Naive thymus-derived CD4-positive, alpha-beta T cell (primary cell): Measurements from ENCODE around the gene C6orf62. TPM values are rescaled to one million over a fixed set of nuclear protein-coding genes. Genes with fewer than 3 reads are reported as not detected.
"Not testable (repeated sequence)": the region's sequence is repeated elsewhere in the genome, so short reads cannot be mapped to it uniquely, and the experiment has no call there.

ENCODE experiments used
- ATAC-seq: fragments of 150-1000 bp; cut with Tn5 transposase; 2 replicates; pipeline ENCODE4 v1.10.0; 2021; ENCODE audit warnings: mild to moderate bottlenecking, moderate library complexity
- CTCF ChIA-PET: fragments of 350-600 bp; sonication (Branson Sonifier 250); formaldehyde crosslinking; loops from one replicate; lab custom pipeline; 2021; ENCODE audit warnings: antibody characterized with exemption; lab: Charles Lee
- POLR2A ChIA-PET: fragments of 350-600 bp; sonication (Branson Sonifier 250); formaldehyde crosslinking; loops from one replicate; lab custom pipeline; 2021; ENCODE audit warnings: antibody characterized with exemption, inconsistent platforms; lab: Charles Lee
- DNase-seq, 9 donors: peaks; one replicate each; pipeline versions ENCODE4 v3.0.0 to v3.0.0-alpha.2; 2020 to 2022; ENCODE audit warnings: mixed read lengths in 1 of 9
- H3K27ac ChIP-seq: one replicate; pipeline ENCODE4 v1.7.0; 2013; ENCODE audit warnings: mild to moderate bottlenecking, low read depth, low read length, moderate library complexity
- H3K27me3 ChIP-seq, 2 donors: one replicate each; pipeline ENCODE4 v1.7.0; 2013; ENCODE audit warnings: low read length in 2 of 2, mild to moderate bottlenecking in 2 of 2, moderate library complexity in 2 of 2; ENCODE audit not compliant: control insufficient read depth in 2 of 2, insufficient read depth in 2 of 2
- H3K36me3 ChIP-seq, 3 experiments: 1 replicate in 2 of 3; 2 replicates in 1 of 3; pipeline ENCODE4 v1.7.0; 2013; ENCODE audit warnings: low read length in 3 of 3, mild to moderate bottlenecking in 3 of 3, moderate library complexity in 1 of 3; ENCODE audit not compliant: insufficient read depth in 3 of 3, control insufficient read depth in 2 of 3
- H3K4me1 ChIP-seq, 2 donors: one replicate each; pipeline ENCODE4 v1.7.0; 2013; ENCODE audit warnings: low read length in 2 of 2, mild to moderate bottlenecking in 2 of 2, moderate library complexity in 1 of 2; ENCODE audit not compliant: control insufficient read depth in 2 of 2, insufficient read depth in 2 of 2
- H3K4me3 ChIP-seq: 2 replicates; pipeline ENCODE4 v1.7.0; 2013; ENCODE audit warnings: mild to moderate bottlenecking, low read length
- H3K9me3 ChIP-seq, 3 experiments: 1 replicate in 2 of 3; 2 replicates in 1 of 3; pipeline ENCODE4 v1.7.0; 2013; ENCODE audit warnings: low read length in 3 of 3; ENCODE audit not compliant: control insufficient read depth in 2 of 3
- H3K27ac Mint-ChIP-seq, 9 donors: one replicate each; pipeline ENCODE4 v1.8.0; 2020 to 2022; ENCODE audit warnings: mixed read lengths in 9 of 9, mild to moderate bottlenecking in 8 of 9, moderate library complexity in 5 of 9, inconsistent platforms in 2 of 9
- H3K27me3 Mint-ChIP-seq, 5 donors: one replicate each; pipeline ENCODE4 v1.8.0; 2021 to 2022; ENCODE audit warnings: mixed read lengths in 5 of 5, mild to moderate bottlenecking in 1 of 5
- H3K36me3 Mint-ChIP-seq, 5 donors: one replicate each; pipeline ENCODE4 v1.8.0; 2020 to 2022; ENCODE audit warnings: mixed read lengths in 5 of 5, mild to moderate bottlenecking in 3 of 5, inconsistent platforms in 1 of 5
- H3K4me1 Mint-ChIP-seq, 7 donors: one replicate each; pipeline ENCODE4 v1.8.0; 2020 to 2022; ENCODE audit warnings: mixed read lengths in 7 of 7, mild to moderate bottlenecking in 3 of 7, inconsistent platforms in 1 of 7
- H3K4me3 Mint-ChIP-seq, 10 donors: one replicate each; pipeline ENCODE4 v1.8.0; 2020 to 2022; ENCODE audit warnings: mild to moderate bottlenecking in 10 of 10, mixed read lengths in 10 of 10, moderate library complexity in 6 of 10, inconsistent platforms in 2 of 10
- H3K9me3 Mint-ChIP-seq, 11 donors: one replicate each; pipeline ENCODE4 v1.8.0; 2020 to 2022; ENCODE audit warnings: mixed read lengths in 11 of 11, mild to moderate bottlenecking in 4 of 11, inconsistent platforms in 1 of 11, moderate library complexity in 1 of 11
- intact Hi-C, 2 donors: fragments of 100-400 bp; cut with micrococcal nuclease; formaldehyde crosslinking; loops; one replicate each; pipeline ENCODE4 v1.15.1; 2023
- polyA plus RNA-seq, 2 donors: library from polyadenylated mRNA; unstranded; fragments of 300-500 nt; fragmentation: Illumina TruSeq; gene quantifications; one replicate each; pipeline ENCODE4 v1.2.3, GENCODE V29; 2021
- total RNA-seq, 6 experiments: library from RNA in 5 of 6; stranded (reverse) in 5 of 6; gene quantifications; 1 replicate in 5 of 6; 2 replicates in 1 of 6; pipeline ENCODE4 v1.2.3 and lab custom pipeline; 2021 to 2026

Gene C6orf62
- total and polyA plus RNA-seq, 7 experiments from 2014 or later: 102 to 162 (median 130) TPM

DNA sequence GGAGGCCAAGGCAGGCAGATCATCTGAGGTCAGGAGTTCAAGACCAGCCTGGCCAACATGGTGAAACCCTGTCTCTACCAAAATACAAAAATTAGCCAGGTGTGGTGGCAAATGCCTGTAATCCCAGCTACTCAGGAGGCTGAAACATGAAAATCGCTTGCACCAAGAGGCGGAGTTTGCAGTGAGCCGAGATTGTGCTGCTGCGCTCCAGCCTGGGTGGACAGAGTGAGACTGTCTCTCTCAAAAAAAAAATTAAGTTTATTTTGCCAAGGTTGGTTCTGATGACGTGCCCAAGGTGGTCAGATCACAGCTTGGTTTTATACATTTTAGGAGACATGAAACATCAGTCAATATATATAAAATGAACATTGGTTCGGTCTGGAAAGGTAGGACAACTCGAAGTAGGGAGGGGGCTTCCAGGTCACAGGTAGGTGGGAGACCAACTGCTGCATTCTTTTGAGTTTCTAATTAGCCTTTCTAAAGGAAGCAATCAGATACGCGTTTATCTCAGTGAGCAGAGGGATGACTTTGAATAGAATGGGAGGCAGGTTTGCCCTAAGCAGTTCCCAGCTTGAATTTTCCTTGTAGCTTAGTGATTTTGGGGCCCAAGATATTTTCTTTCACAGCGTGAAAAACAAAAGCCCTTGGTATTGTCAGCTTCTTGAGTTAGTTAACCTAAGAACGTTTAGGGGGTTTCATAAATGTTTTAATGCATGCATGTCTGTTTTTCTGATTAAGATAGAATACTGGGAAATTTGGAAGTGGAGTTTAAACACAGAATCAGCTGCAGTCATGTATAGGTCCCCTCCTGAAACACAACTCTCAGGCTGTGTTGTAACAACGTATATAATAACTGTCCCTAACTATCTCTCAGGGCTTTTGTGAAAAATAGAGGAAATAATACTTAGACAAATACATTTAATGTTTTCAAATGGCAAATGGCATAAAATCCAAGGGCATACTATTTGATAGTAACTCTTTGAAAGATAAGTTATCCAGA, 35.4 kb downstream of the C6orf62 start:
- H3K4me1 Mint-ChIP-seq: peaks cover 0 to 6% (median 0%) of the 10 kb centered on the region in 7 donors
- no peak overlapping the region for H3K27ac Mint-ChIP-seq
- DNase-seq (no peak), ATAC-seq (no peak)
- no peak overlapping the region for H3K4me3 Mint-ChIP-seq
- no peak overlapping the region for H3K4me3 ChIP-seq
- POLR2A ChIA-PET: no interaction called here
- H3K4me1 ChIP-seq: no peaks in the 10 kb centered on the region
- peaks cover 0 to 6% (median 0%) of the 10 kb centered on the region in 3 experiments for H3K36me3 ChIP-seq
- no peaks in the 10 kb centered on the region for H3K9me3 ChIP-seq
- H3K27me3 Mint-ChIP-seq: no peaks in the 10 kb centered on the region
- H3K9me3 Mint-ChIP-seq: peaks cover 0 to 1% (median 0%) of the 10 kb centered on the region in 11 donors
- H3K27ac ChIP-seq: no peak overlapping the region
- H3K27me3 ChIP-seq: no peaks in the 10 kb centered on the region
- H3K36me3 Mint-ChIP-seq: peaks cover 4 to 31% (median 6%) of the 10 kb centered on the region in 5 donors
- CTCF ChIA-PET: interaction anchor here (0.6 to 1.1 kb wide), 2 partner anchors 99 to 350 kb away, joined by 3 to 4 read pairs; no protein-coding TSS in a partner anchor
- intact Hi-C loops: no loop called here

DNA sequence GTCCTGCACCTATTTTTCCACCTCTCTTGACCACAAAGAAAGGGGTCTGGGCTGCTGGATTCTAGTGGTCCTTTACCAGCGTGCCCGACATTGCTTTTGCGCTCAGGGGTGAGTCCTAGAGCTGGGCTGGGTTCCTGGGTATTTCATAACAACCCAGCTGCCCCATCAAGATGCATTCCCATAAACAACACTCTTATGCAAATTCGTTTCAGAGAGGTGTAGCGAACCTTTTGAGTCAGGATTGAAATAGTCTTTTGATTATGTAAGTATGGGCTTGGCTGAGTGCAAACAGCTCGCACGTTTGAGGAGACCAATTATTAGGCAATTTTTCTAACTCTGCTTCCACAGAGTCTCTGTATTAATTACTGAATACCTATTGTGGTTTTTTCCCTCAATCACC, 38.4 kb downstream of the C6orf62 start:
- no peak overlapping the region for H3K27ac ChIP-seq
- no peaks in the 10 kb centered on the region for H3K4me1 ChIP-seq
- Mint-ChIP-seq H3K4me1 (peaks cover 0 to 5% (median 0%) of the 10 kb centered on the region in 7 donors), H3K27ac (no peak overlapping the region), H3K36me3 (peaks cover 0 to 21% (median 0%) of the 10 kb centered on the region in 5 donors), H3K9me3 (peaks cover 0 to 5% (median 0%) of the 10 kb centered on the region in 11 donors), H3K4me3 (no peak overlapping the region), H3K27me3 (no peaks in the 10 kb centered on the region)
- no peaks in the 10 kb centered on the region for H3K36me3 ChIP-seq
- H3K27me3 ChIP-seq: no peaks in the 10 kb centered on the region
- ChIA-PET POLR2A (no interaction called here), CTCF (no interaction called here)
- no peak for DNase-seq
- ATAC-seq: no peak
- H3K4me3 ChIP-seq: no peak overlapping the region
- intact Hi-C loops: no loop called here
- H3K9me3 ChIP-seq: no peaks in the 10 kb centered on the region

GRCh38 chr6:24678792-24679352, 40.1 kb downstream of the C6orf62 start:
- H3K27ac ChIP-seq, H3K4me3 Mint-ChIP-seq, DNase-seq, H3K4me1 Mint-ChIP-seq, H3K9me3 Mint-ChIP-seq, H3K27ac Mint-ChIP-seq, H3K4me1 ChIP-seq, H3K36me3 ChIP-seq, H3K4me3 ChIP-seq, H3K9me3 ChIP-seq, ATAC-seq, H3K27me3 ChIP-seq, intact Hi-C loops, H3K27me3 Mint-ChIP-seq, CTCF ChIA-PET: not testable (repeated sequence)
- POLR2A ChIA-PET: interaction anchor here (0.6 kb wide), 1 partner anchor 127 kb away, joined by 4 read pairs; no protein-coding TSS in a partner anchor
- H3K36me3 Mint-ChIP-seq: peaks cover 0 to 21% (median 2%) of the 10 kb centered on the region in 5 donors

GRCh38 chr6:24673625-24674024, 45.3 kb downstream of the C6orf62 start:
- DNase-seq (no peak), ATAC-seq (no peak)
- H3K36me3 ChIP-seq: no peaks in the 10 kb centered on the region
- ChIA-PET POLR2A (no interaction called here), CTCF (no interaction called here)
- no peaks in the 10 kb centered on the region for H3K4me1 ChIP-seq
- Mint-ChIP-seq H3K9me3 (peaks cover 0 to 28% (median 7%) of the 10 kb centered on the region in 11 donors), H3K4me1 (peaks cover 0 to 14% (median 7%) of the 10 kb centered on the region in 7 donors), H3K27ac (no peak overlapping the region), H3K4me3 (no peak overlapping the region), H3K36me3 (peaks cover 0 to 48% (median 18%) of the 10 kb centered on the region in 5 donors), H3K27me3 (no peaks in the 10 kb centered on the region)
- no peaks in the 10 kb centered on the region for H3K27me3 ChIP-seq
- H3K27ac ChIP-seq: no peak overlapping the region
- H3K4me3 ChIP-seq: no peak overlapping the region
- no peaks in the 10 kb centered on the region for H3K9me3 ChIP-seq
- intact Hi-C loops: no loop called here

- Histone ChIP-seq H3K36me3 (no peaks in the 10 kb centered on the region), H3K9me3 (no peaks in the 10 kb centered on the region), H3K4me1 (peaks cover 0 to 5% of the 10 kb centered on the region in 2 donors), H3K4me3 (no peak overlapping the region), H3K27ac (no peak overlapping the region), H3K27me3 (no peaks in the 10 kb centered on the region)
- ChIA-PET POLR2A (no interaction called here), CTCF (no interaction called here)
- Mint-ChIP-seq H3K27me3 (no peaks in the 10 kb centered on the region), H3K4me3 (no peak overlapping the region), H3K9me3 (peaks cover 0 to 28% (median 7%) of the 10 kb centered on the region in 11 donors), H3K27ac (no peak overlapping the region), H3K4me1 (peaks cover 0 to 23% (median 13%) of the 10 kb centered on the region in 7 donors), H3K36me3 (peaks cover 0 to 50% (median 18%) of the 10 kb centered on the region in 5 donors)
- no peak for DNase-seq
- no peak for ATAC-seq
- intact Hi-C loops: no loop called here
These were observed 46.3 kb downstream of the C6orf62 start for GRCh38 chr6:24672620-24673182.

DNA sequence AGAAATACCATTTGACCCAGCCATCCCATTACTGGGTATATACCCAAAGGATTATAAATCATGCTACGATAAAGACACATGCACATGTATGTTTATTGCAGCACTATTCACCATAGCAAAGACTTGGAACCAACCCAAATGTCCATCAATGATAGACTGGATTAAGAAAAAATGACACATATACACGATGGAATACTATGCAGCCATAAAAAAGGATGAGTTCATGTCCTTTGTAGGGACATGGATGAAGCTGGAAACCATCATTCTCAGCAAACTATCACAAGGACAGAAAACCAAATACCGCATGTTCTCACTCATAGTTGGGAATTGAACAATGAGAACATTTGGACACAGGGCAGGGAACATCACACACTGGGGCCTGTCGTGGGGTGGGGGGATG, 47.9 kb downstream of the C6orf62 start:
- H3K4me3 Mint-ChIP-seq, H3K27me3 ChIP-seq, intact Hi-C loops, DNase-seq, H3K9me3 ChIP-seq, H3K4me1 ChIP-seq, H3K27ac Mint-ChIP-seq, ATAC-seq, H3K4me3 ChIP-seq, POLR2A ChIA-PET, H3K27me3 Mint-ChIP-seq, H3K27ac ChIP-seq, H3K36me3 ChIP-seq: not testable (repeated sequence)
- peaks cover 0 to 47% (median 18%) of the 10 kb centered on the region in 5 donors for H3K36me3 Mint-ChIP-seq
- CTCF ChIA-PET: interaction anchor here (1.4 kb wide), 1 partner anchor 92 kb away, joined by 4 read pairs; no protein-coding TSS in a partner anchor
- H3K9me3 Mint-ChIP-seq: peaks cover 0 to 28% (median 7%) of the 10 kb centered on the region in 11 donors
- peaks cover 4 to 35% (median 27%) of the 10 kb centered on the region in 7 donors for H3K4me1 Mint-ChIP-seq
